HEK293 (cell line): ENCODE results near the gene RPS19.

Experiments used
- CTCF ChIA-PET: fragments of 350-600 bp; formaldehyde crosslinking; extraction: SDS; loops from one replicate; lab custom pipeline; 2021; ENCODE audit warnings: antibody characterized with exemption; lab: Yijun Ruan, JAX
- POLR2A ChIA-PET: fragments of 300-600 bp; formaldehyde crosslinking; extraction: SDS; loops from one replicate; lab custom pipeline; 2020; ENCODE audit warnings: antibody characterized with exemption, inconsistent platforms; lab: Yijun Ruan, JAX
- H3K27ac ChIP-seq: fragments of 200-500 bp; sonication (Bioruptor generic); 2 replicates; pipeline ENCODE4 v1.5.1; 2014; ENCODE audit warnings: low read depth, low read length, control low read depth, inconsistent platforms; ENCODE audit errors: extremely low read depth
- H3K36me3 ChIP-seq, 2 experiments: fragments of 200-500 bp in 1 of 2; sonication (Bioruptor generic) in 1 of 2; 1 replicate in 1 of 2; 2 replicates in 1 of 2; pipeline ENCODE4 v1.5.1; 2014 to 2017; ENCODE audit warnings: inconsistent platforms in 2 of 2, low read length in 2 of 2; ENCODE audit not compliant: control insufficient read depth in 2 of 2, insufficient read depth in 1 of 2
- H3K4me1 ChIP-seq: fragments of 200-500 bp; sonication (Bioruptor generic); 2 replicates; pipeline ENCODE4 v1.5.1; 2014; ENCODE audit warnings: mild to moderate bottlenecking, low read length, inconsistent platforms; ENCODE audit not compliant: control insufficient read depth, insufficient read depth
- H3K4me3 ChIP-seq: 2 replicates; pipeline ENCODE4 v1.5.1; 2011; ENCODE audit warnings: low read depth, mild to moderate bottlenecking, control low read depth, low read length, moderate library complexity
- H3K9me3 ChIP-seq: fragments of 200-500 bp; sonication (Bioruptor generic); 2 replicates; pipeline ENCODE4 v1.5.1; 2014; ENCODE audit warnings: low read depth, low read length, inconsistent platforms; ENCODE audit not compliant: control insufficient read depth, insufficient read depth
- EGR2 ChIP-seq: fragments of 450-650 bp; formaldehyde crosslinking; IDR thresholded peaks from 2 replicates; pipeline ENCODE4 v1.5.1; 2016; ENCODE audit warnings: low read depth, missing biosample characterization, missing genetic modification characterization
- FEZF1 ChIP-seq: fragments of 450-650 bp; formaldehyde crosslinking; IDR thresholded peaks from 2 replicates; pipeline ENCODE4 v1.5.1; 2016; ENCODE audit warnings: missing biosample characterization, missing genetic modification characterization
- HOXA7 ChIP-seq: sonication (generic); formaldehyde crosslinking; IDR thresholded peaks from 2 replicates; pipeline ENCODE4 v1.8.1; 2022; ENCODE audit warnings: missing genetic modification reagents, borderline replicate concordance
- KLF1 ChIP-seq: fragments of 450-650 bp; formaldehyde crosslinking; IDR thresholded peaks from 2 replicates; pipeline ENCODE4 v1.5.1; 2016; ENCODE audit warnings: missing biosample characterization, missing genetic modification characterization
- REPIN1 ChIP-seq: fragments of 450-650 bp; formaldehyde crosslinking; IDR thresholded peaks from 2 replicates; pipeline ENCODE4 v1.5.1; 2017; ENCODE audit warnings: missing biosample characterization, missing genetic modification characterization, low read depth
- SCRT2 ChIP-seq: fragments of 450-650 bp; formaldehyde crosslinking; IDR thresholded peaks from 2 replicates; pipeline ENCODE4 v1.5.1; 2016; ENCODE audit warnings: missing biosample characterization, missing genetic modification characterization
- TSHZ1 ChIP-seq: fragments of 450-650 bp; formaldehyde crosslinking; IDR thresholded peaks from 2 replicates; pipeline ENCODE4 v1.5.1; 2016; ENCODE audit warnings: missing biosample characterization, missing genetic modification characterization, borderline replicate concordance
- ZBTB21 ChIP-seq: fragments of 450-650 bp; formaldehyde crosslinking; IDR thresholded peaks from 2 replicates; pipeline ENCODE4 v1.5.1; 2017; ENCODE audit warnings: missing biosample characterization, missing genetic modification characterization
- ZBTB48 ChIP-seq: fragments of 450-650 bp; formaldehyde crosslinking; IDR thresholded peaks from 2 replicates; pipeline ENCODE4 v1.5.1; 2016; ENCODE audit warnings: missing biosample characterization, missing genetic modification characterization
- ZFHX2 ChIP-seq: fragments of 450-650 bp; formaldehyde crosslinking; conservative IDR thresholded peaks from 2 replicates; pipeline ENCODE4 v1.5.1; 2016; ENCODE audit warnings: missing biosample characterization, missing genetic modification characterization
- ZFP69B ChIP-seq: fragments of 450-650 bp; formaldehyde crosslinking; IDR thresholded peaks from 2 replicates; pipeline ENCODE4 v1.5.1; 2016; ENCODE audit warnings: missing biosample characterization, missing genetic modification characterization
- ZNF280C ChIP-seq: fragments of 450-650 bp; formaldehyde crosslinking; IDR thresholded peaks from 2 replicates; pipeline ENCODE4 v1.5.1; 2016; ENCODE audit warnings: missing biosample characterization, missing genetic modification characterization
- ZNF488 ChIP-seq: fragments of 450-650 bp; formaldehyde crosslinking; IDR thresholded peaks from 2 replicates; pipeline ENCODE4 v1.5.1; 2016; ENCODE audit warnings: missing biosample characterization, missing genetic modification characterization
- ZNF571 ChIP-seq: fragments of 450-650 bp; formaldehyde crosslinking; IDR thresholded peaks from 2 replicates; pipeline ENCODE4 v1.5.0; 2017; ENCODE audit warnings: missing biosample characterization, missing genetic modification characterization
- ZNF629 ChIP-seq: fragments of 450-650 bp; formaldehyde crosslinking; IDR thresholded peaks from 2 replicates; pipeline ENCODE4 v1.5.1; 2017; ENCODE audit warnings: missing biosample characterization, missing genetic modification characterization
- ZNF658 ChIP-seq: fragments of 450-650 bp; formaldehyde crosslinking; IDR thresholded peaks from 2 replicates; pipeline ENCODE4; 2016; ENCODE audit warnings: missing biosample characterization, missing genetic modification characterization
- ZNF701 ChIP-seq: fragments of 450-650 bp; formaldehyde crosslinking; IDR thresholded peaks from 2 replicates; pipeline ENCODE4 v1.5.1; 2016; ENCODE audit warnings: missing biosample characterization, missing genetic modification characterization
- ZSCAN18 ChIP-seq: fragments of 450-650 bp; formaldehyde crosslinking; IDR thresholded peaks from 2 replicates; pipeline ENCODE4 v1.5.1; 2016; ENCODE audit warnings: missing biosample characterization, missing genetic modification characterization

The RPS19 gene

GRCh38 chr19:41915776-41916414 is 55.8 kb downstream of the RPS19 start (continued):
- no peak for TF ChIP-seq ZNF571 (tag by site-specific recombination)
- TF ChIP-seq ZNF488 (tag by site-specific recombination) = no peak
- no peak; the same call in 1 of the 2 replicates for TF ChIP-seq ZBTB48
- TF ChIP-seq ZNF629 (tag by site-specific recombination) = no peak
- no peak for TF ChIP-seq ZNF701 (tag by site-specific recombination)
- no peak for TF ChIP-seq KLF1
- TF ChIP-seq ZSCAN18 (tag by site-specific recombination) = no peak
- no peak for TF ChIP-seq TSHZ1 (tag by site-specific recombination)
- TF ChIP-seq HOXA7 = no peak
- no peak for TF ChIP-seq ZNF658 (tag by site-specific recombination)
- TF ChIP-seq ZNF280C (tag by site-specific recombination) = no peak

- Histone ChIP-seq H3K9me3 (no peaks in the 10 kb centered on the region), H3K36me3 (no peaks in the 10 kb centered on the region), H3K27ac (no peak overlapping the region), H3K4me1 (no peaks in the 10 kb centered on the region), H3K4me3 (no peak overlapping the region)
- ChIA-PET CTCF (no interaction called here), POLR2A (interaction anchor here (0.6 kb wide), 1 partner anchor 246 kb away, joined by 3 read pairs; no protein-coding TSS in a partner anchor)
- TF ChIP-seq ZBTB21 (tag by site-specific recombination) (no peak), ZFP69B (tag by site-specific recombination) (no peak), REPIN1 (tag by site-specific recombination) (no peak), ZFHX2 (tag by site-specific recombination) (peak; percentile 57), EGR2 (tag by site-specific recombination) (peak; percentile 19; the same call in 1 of the 2 replicates), SCRT2 (tag by site-specific recombination) (peak; percentile 59), FEZF1 (tag by site-specific recombination) (no peak)
Observed at GRCh38 chr19:41917676-41918075, 57.6 kb downstream of the RPS19 start.
